Fibroblast of skin of right quadriceps (primary cell): ENCODE results near the gene WFIKKN1.
A peak's percentile ranks its signal among the peaks of the same experiment; 100 is the strongest.

Source experiments
- DNase-seq: peaks from one replicate; pipeline ENCODE4 v3.0.0-alpha.2; 2013

Gene WFIKKN1

DNA sequence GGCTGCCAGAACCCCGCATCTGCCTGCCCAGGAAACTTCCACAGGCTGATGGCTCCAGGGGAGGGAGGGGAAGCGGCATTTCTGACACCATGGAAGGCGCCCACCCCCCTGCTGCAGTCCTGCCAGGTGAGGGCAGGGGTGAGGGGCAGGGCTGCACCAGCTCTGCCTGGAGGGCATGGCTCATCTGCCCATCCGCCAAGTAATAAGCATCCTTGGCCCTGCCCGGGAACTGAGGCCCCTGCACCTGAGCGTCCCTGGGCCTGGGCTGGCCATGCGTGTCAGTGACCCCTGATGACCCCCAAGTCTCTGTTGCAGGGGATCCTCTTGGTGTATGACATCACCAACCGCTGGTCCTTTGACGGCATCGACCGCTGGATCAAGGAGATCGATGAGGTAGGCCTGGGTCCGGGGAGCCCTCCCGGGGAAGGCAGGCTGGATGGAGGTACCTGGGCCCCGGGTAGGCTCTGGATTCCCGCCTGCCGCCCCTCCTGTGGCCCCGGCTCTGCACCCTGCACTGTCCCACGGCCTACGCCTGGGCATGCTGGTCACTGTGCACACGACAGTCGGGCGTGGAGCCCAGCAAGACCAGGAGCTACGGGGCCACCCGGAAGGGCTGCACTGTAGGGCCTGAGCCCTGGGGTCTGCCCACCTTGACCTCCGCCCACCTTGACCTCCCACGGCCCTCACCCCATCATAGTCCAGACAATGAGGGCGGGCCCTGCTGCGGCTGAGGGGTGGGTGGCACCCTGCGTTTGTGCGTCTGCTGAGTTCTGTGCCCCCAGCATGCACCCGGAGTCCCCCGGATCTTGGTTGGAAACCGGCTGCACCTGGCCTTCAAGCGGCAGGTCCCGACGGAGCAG is 5.4 kb upstream of the WFIKKN1 start:
- no peak for DNase-seq

DNA sequence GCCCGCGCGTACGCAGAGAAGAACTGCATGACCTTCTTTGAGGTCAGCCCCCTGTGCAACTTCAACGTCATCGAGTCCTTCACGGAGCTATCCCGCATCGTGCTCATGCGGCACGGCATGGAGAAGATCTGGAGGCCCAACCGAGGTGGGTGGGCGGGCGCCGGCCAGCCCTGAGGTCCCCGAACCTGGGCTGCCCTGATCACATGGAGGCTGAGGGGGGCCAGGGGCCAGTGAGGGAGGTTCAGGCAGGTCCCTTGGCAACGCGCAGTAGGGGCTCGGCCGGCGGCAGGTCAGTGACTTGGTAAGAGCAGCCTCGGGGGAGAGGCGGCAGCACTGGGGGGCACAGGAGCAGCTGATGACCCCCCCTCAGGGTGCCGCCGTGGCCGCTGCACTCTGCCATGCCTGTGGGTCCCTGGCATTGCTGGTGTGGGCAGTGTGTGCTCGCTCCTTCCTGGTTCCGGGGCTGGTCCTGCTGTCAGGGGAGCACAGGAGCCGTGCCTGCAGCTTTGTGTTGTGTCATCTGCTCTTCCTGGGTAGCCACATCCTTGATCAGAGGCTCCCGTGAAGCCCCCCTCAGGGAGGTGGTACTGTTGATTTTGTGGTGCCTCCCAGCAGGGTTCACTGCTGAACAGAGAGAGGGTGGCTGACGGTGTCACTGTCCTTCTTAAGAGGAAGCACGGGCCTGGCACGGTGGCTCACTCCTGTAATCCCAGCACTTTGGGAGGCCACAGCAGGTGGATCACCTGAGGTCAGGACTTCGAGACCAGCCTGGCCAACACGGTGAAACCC is 4.6 kb upstream of the WFIKKN1 start:
- no peak for DNase-seq

DNA sequence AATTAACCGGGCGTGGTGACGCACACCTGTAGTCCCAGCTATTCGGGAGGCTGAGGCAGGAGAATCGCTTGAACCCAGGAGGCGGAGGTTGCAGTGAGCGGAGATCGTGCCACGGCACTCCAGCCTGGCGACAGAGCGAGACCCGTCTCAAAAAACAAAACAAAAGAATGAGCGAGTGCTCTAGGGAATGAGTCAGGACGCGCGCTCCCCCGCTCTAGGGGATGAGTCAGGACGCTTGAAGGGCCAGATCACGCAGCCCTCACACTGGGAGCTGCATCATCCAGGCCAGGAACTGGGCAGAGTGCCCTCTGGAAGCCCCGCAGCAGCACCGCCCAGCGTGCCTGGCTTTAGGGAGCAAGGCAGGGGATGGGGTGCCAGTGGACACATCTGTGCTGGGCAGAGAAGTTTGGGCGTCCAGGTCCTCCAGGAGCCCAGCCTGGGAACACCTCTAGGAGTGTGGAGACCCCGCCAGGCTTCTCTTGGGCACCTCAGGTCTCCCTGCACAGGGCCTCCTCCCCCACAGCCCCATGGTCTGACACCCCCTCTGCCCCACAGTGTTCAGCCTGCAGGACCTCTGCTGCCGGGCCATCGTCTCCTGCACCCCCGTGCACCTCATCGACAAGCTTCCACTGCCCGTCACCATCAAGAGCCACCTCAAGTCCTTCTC is 3.9 kb upstream of the WFIKKN1 start:
- peak; percentile 93 for DNase-seq

DNA sequence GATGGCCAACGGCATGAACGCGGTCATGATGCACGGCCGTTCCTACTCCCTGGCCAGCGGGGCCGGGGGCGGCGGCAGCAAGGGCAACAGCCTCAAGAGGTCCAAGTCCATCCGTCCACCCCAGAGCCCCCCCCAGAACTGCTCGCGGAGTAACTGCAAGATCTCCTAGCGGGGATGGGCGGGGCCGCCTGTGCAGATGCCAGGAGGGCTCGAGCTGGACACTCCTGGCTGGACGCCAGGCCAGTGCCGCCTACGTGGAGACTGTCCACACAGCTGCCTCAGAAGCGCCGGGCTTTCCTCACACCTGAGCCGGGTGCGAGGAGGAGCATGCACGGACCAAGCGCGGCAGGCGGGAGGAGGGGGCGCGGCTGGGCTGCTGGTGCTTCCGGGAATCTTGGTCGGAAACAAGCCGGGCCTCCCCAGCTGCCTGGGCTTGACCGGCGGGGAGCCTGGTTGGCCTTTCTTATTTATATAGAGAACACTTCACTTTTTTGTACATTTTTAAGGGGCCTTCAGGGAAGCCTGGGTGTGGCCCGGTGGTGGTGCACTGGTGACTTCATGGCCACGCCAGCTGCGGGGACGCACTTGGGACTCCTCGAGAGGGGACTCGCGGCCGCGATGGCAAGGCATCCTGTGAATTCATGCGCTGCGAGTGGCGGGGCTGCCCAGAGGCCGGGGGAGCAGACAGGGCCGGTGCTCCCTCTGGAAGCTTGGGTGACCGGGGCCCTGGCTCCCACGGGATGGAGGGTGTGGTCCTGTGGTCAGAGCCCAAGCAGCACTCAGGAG is 3.1 kb upstream of the WFIKKN1 start:
- no peak for DNase-seq

DNA sequence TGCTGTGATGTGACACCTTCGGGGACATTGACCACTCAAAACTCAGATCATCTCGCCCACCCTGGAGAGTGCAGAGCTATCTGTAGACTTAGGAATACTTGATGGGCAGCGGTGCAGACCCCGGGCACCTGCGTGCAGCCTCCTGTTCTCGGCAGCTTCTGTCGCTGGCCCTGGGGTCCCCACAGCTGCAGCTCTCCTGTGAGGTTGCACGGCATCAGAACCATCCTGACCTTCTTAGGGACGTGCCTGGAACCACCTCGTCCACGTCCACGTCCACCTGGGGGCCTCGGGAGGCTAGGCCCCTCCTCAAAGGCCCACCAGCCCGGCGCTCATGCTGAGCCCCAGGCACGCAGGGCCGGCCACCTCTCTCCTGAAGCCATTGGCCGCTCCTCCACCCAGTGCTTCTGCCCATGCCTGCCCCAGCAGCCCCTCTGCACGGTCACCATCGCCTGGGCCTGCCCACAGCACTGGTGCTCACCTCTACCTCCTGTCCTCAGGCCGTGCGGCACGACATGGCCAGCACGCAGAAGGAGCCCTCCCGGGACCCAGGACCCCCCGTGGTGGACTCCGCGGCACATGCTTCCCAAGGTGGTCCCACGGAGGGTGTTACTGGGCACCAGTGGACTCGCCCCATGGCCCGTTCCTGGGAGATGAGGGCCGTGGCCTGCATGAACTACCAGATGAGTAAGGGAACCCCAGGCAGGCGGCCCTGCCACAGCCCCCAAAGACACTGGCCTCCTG is 2.3 kb upstream of the WFIKKN1 start:
- DNase-seq = no peak

DNA sequence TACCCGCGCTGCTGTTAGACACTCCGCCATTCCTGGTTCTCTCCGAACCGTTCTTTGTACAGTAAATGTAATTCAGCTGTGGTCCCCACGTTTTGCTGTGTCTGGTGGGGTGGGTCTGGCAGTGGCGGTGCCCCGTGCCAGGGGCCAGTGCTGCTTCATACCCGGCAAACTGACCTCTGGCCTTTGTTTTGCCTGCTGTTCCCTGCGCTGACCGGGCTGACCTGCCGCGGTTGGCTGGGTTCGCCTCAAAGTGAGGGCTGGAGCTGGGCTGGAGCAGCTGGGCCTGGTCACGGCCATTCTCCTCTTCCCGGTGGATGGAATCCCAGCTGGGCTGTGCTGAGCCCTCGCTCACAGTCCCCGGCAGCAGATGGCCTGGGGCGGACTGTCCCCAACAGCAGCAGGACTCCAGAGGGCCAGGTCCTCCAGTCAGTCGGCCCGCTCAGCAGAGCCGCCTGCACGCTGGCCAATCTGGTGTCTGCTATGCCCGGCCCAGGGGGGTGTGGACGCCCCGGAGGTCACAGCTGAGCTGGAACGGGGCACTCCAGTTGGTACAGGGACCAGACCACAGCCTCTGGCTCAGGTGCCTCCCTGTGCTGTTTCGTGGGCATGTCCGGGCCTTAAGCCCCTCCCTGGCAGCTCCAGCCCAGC is 1.5 kb upstream of the WFIKKN1 start:
- no peak for DNase-seq

DNA sequence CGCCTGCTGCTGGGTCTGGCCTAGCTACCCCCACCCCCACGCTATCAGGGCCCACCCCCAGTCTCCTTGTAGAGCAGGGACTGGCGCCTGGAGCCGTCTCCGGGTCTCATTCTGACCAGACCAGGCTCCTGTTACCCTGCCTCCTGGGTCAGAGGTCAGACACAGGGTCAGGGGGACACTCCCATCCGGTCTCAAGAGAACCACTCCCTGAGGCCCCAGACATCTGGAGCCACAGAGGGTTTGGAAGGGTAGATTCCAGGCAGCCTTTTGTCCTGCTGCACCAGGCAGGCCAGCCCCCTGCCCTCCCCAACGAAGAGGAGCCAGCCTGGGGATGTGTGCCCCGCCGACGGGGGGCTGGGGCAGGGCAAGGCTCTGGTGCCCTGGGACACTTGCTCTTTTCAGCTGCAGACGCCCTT is 944 bp upstream of the WFIKKN1 start:
- DNase-seq = no peak

DNA sequence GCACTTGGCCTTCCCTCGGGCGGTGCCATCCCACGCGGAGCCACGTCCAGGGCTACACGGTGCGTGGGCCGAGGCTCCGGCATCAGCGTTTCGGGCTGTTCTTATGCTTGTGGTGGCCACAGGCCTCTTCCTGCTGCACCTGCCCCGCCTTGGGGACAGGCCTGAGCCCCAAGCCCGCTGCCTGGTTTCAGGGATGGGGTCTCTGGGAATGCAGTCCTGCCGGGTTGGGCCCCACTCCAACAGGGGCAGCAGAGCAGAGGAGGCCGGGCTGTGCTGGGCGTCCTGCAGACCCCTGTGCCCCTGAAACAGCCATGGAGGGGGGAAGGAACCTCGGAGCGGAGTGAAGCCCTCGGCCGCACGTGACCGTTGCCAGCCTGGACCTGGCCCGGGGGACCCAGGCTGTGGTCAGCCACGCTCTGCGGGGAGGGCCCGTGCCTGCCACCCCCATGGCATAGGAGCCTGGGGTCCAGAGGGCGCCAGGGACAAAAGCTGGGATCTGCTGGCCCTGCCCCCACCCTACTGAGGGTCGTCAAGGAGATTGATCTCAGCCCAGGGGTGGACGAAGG is 453 bp upstream of the WFIKKN1 start:
- no peak for DNase-seq

DNA sequence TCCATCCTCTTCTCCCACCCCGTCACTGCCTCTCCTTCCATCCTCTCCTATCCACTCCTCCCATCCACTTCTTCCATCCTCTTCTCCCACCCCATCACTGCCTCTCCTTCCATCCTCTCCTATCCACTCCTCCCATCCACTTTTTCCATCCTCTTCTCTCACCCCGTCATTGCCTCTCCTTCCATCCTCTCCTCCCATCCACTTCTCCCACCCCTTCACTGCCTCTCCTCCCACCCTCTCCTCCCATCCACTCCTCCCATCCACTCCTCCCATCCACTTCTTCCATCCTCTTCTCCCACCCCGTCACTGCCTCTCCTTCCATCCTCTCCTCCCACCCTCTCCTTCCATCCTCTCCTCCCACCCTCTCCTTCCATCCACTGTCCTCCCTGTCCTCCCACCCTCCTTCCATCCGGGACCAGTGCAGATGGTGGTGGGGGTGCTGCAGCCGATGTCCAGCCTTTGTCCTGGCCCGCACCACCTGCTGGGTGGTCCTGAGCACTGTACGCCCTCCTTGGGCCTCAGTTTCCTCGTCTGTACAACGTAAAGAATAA is 1.1 kb downstream of the WFIKKN1 start:
- DNase-seq = no peak

DNA sequence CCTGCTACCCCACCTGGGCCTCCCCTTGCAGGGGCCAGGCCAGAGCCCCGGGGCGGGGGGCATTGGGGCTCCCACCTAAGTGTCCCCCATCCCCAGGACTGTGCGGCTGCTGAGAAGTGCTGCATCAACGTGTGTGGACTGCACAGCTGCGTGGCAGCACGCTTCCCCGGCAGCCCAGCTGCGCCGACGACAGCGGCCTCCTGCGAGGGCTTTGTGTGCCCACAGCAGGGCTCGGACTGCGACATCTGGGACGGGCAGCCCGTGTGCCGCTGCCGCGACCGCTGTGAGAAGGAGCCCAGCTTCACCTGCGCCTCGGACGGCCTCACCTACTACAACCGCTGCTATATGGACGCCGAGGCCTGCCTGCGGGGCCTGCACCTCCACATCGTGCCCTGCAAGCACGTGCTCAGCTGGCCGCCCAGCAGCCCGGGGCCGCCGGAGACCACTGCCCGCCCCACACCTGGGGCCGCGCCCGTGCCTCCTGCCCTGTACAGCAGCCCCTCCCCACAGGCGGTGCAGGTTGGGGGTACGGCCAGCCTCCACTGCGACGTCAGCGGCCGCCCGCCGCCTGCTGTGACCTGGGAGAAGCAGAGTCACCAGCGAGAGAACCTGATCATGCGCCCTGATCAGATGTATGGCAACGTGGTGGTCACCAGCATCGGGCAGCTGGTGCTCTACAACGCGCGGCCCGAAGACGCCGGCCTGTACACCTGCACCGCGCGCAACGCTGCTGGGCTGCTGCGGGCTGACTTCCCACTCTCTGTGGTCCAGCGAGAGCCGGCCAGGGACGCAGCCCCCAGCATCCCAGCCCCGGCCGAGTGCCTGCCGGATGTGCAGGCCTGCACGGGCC is 1.9 kb downstream of the WFIKKN1 start:
- DNase-seq = no peak

DNA sequence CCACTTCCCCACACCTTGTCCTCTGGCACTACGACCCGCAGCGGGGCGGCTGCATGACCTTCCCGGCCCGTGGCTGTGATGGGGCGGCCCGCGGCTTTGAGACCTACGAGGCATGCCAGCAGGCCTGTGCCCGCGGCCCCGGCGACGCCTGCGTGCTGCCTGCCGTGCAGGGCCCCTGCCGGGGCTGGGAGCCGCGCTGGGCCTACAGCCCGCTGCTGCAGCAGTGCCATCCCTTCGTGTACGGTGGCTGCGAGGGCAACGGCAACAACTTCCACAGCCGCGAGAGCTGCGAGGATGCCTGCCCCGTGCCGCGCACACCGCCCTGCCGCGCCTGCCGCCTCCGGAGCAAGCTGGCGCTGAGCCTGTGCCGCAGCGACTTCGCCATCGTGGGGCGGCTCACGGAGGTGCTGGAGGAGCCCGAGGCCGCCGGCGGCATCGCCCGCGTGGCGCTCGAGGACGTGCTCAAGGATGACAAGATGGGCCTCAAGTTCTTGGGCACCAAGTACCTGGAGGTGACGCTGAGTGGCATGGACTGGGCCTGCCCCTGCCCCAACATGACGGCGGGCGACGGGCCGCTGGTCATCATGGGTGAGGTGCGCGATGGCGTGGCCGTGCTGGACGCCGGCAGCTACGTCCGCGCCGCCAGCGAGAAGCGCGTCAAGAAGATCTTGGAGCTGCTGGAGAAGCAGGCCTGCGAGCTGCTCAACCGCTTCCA is 2.7 kb downstream of the WFIKKN1 start:
- no peak for DNase-seq

DNA sequence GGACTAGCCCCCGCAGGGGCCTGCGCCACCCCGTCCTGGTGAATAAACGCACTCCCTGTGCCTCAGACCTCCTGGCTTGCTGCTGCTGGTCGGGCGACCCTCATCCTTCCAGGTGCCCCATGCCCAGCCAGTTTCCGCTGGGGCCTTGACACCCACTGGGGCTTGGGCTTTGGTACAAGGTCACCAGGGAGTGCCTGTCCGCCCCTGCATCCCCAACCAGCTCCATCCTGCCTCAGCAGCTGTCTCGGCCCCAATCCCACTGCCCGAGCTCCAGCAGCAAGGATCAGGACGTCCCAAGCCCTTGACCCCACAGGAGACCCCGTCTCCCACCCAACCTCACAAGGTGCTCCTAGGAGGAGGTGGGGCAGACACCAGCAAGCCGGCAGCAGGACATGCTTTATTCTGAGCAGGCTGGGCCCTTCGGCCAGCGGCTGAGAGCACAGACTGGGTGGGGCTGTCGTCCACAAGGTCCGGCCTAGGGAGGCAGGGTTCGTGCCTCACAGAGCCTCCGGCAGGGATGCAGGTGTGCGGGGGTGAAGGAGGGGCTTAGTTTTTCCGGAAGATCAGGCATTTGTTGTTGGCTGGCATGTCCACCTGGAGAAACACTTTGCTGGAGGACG is 3.4 kb downstream of the WFIKKN1 start:
- DNase-seq = no peak

DNA sequence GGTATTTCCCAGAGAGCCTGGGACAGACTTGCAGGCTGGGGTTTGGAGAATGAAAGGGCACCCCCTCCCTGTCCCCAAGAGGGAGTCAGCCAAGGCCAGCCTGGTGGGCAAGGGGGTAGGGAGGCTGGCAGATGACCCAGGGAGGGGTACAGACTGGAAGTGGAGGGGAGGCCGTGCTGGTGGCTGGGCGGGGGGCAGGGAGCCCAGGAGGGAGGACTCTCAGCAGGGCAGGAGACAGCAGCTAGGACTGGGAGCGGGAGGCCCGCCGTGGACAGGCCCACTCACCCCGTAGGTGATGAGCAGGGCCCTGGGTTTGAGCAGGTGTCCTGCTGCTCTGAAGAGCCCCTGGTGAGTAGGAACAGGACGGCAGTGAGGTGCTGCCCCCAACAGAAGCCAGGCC is 4.2 kb downstream of the WFIKKN1 start:
- no peak for DNase-seq

DNA sequence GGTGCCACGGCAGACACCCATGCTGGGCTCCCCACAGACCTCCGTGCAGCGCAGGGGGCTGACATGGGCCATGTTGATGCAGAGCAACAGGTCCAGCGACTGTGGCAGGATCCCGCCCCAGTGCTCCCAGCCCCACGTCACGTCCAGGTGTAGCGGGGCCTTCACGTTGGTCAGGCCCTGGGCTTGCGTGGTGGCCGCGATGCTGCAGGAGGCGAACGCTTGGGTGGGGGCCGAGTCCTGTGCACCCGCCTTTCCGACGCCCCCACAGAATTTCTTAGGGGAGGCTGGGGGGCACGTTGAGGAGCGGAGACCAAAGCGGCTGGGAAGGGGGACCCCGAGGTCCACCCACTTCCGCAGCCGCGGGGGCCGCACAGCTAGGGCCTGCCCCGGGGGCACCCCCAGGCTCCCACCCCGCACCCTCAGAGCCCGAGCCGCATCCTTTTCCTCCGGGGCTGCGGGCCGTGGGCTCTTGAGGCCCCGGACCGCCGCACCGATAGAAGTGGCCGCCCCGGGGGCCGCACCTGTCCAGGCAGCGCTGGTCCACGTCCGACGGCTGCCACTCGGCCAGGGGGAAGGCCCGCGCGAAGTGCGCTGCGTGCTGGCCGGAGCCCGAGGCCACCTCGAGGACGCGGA is 4.9 kb downstream of the WFIKKN1 start:
- DNase-seq = no peak

DNA sequence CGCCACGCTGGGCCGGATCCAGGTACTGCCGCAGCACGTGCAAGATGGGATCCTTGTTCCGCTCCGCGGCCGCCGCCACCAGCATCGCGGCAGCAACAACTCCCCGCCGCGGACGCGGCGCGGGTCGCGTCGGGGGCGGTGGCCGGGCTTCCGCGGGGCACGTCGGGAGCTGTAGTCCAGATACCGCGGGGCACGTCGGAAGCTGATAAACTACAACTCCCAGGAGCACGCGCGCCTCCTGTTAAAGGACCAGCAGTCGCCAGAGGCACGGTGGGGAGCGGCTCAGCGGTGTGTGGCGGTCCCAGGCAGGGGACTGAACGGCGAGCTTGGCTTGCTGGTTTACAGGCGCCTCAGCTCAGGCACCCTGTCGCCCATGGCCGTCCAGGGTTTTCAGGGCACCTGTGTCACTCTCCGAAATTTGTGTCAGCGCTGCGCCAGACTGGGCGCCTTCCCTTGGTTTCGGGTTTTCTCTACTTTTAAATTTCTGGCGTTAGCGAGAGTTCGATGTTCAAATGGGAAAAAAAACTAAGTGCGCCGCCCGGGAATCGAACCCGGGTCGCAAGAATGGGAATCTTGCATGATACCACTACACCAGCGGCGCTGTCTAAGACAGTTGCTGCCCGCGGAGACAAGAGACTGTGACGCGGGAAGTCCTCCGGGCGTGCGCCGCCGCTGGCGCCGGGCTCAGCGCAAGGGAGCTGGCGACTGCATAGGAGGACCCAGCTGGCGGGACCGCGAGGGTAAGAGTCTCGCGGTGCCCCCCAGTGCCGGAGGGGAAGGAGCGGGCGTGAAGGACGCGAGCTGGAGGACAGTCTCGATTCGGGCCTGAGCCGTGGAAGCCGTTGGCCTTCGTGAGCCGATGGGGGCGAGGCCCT is 5.7 kb downstream of the WFIKKN1 start, which contains the start of gene METTL26:
Gene METTL26 (minus strand): TSS at position 100 of the 875 bp plus-strand sequence. CDS start 15 bp downstream, at position 85.
- peak; percentile 94 for DNase-seq

DNA sequence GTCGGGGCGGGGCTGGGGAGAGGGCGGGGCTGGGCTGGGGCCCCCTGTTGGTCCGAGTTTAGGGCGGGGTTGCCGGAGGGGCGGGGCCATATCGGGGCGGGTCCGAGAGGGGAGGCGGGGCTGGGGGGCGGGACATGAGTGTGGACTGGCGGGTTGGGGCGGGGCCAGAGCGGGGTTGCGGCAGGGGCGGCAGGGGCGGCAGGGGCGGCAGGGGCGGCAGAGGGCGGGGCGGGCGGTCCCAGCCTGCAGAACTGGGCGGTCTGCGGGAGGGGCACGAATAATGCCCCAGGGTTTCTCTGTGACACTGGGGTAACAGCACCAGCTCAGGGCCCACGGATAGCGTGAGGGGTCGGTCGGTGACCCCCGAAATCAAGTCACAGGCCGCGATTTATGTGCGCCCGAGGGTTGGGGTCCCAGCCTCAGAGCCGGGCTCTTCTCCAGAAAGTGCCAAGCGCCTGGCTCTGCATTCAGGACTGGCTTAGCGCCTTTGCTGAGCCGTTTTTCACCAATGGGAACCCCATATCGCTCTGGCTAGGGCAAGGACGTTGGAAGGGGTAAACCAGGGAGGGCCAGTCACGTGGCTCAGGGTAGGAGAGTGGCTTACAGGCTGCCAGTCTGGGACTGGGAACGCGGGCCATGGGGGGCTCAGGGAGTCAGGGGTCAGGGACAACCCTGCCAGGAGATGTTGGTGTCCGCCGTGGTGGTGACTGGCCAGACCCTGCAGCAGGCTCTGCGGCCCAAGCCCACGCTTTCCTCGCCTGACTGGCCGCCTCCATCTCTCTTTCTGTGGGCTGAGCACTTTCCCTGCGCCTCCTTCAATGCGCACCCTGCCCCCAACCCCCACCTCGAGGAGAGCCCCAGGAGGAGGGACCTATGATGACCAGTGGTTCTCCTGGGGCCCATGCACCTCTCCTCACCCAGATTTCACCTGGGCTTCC is 6.6 kb downstream of the WFIKKN1 start:
- DNase-seq = peak; percentile 89
